ENCODE measurements around the gene NBDY.
"Not testable (repeated sequence)": the region's sequence is repeated elsewhere in the genome, so short reads cannot be mapped to it uniquely, and the experiment has no call there.

Gene NBDY

GRCh38 chrX:56764153-56764974 lies 35.3 kb downstream of the NBDY start:
- peak; percentile 66 for TF ChIP-seq CTCF (IDR thresholded peaks at IDR 0.05; ENCODE audit: borderline replicate concordance, control extremely low read depth, extremely low read depth, insufficient read depth, missing control alignments)
- DNase-seq (ENCODE audit: low spot score): peak; percentile 74
- in situ Hi-C loops (cut with MboI; ENCODE audit: low sequenced_read_pairs, unreplicated experiment): no loop called here

GRCh38 chrX:56764975-56765791 lies 36.1 kb downstream of the NBDY start:
- no peak for TF ChIP-seq CTCF (IDR thresholded peaks at IDR 0.05; ENCODE audit: borderline replicate concordance, control extremely low read depth, extremely low read depth, insufficient read depth, missing control alignments)
- in situ Hi-C loops (cut with MboI; ENCODE audit: low sequenced_read_pairs, unreplicated experiment): no loop called here
- DNase-seq (ENCODE audit: low spot score): peak; percentile 54

GRCh38 chrX:56765811-56766553 lies 36.9 kb downstream of the NBDY start:
- in situ Hi-C loops (cut with MboI; ENCODE audit: low sequenced_read_pairs, unreplicated experiment): no loop called here
- DNase-seq (ENCODE audit: low spot score): peak; percentile 36
- no peak for TF ChIP-seq CTCF (IDR thresholded peaks at IDR 0.05; ENCODE audit: borderline replicate concordance, control extremely low read depth, extremely low read depth, insufficient read depth, missing control alignments)

- in situ Hi-C loops (cut with MboI; ENCODE audit: low sequenced_read_pairs, unreplicated experiment): no loop called here
- TF ChIP-seq CTCF (IDR thresholded peaks at IDR 0.05; ENCODE audit: borderline replicate concordance, control extremely low read depth, extremely low read depth, insufficient read depth, missing control alignments): no peak
- peak; percentile 10 for DNase-seq (ENCODE audit: low spot score)
Measured at GRCh38 chrX:56766554-56767347, 37.7 kb downstream of the NBDY start.

- in situ Hi-C loops (cut with MboI; ENCODE audit: low sequenced_read_pairs, unreplicated experiment): not testable (repeated sequence)
- DNase-seq (ENCODE audit: low spot score): peak; percentile 2
Measured at GRCh38 chrX:56767348-56768119, 38.5 kb downstream of the NBDY start.

- DNase-seq (ENCODE audit: low spot score); in situ Hi-C loops (cut with MboI; ENCODE audit: low sequenced_read_pairs, unreplicated experiment): not testable (repeated sequence)
Measured at GRCh38 chrX:56768120-56768660, 39.1 kb downstream of the NBDY start.

- in situ Hi-C loops (cut with MboI; ENCODE audit: low sequenced_read_pairs, unreplicated experiment); DNase-seq (ENCODE audit: low spot score): not testable (repeated sequence)
Measured at GRCh38 chrX:56772675-56773521, 43.9 kb downstream of the NBDY start.

GRCh38 chrX:56773522-56774060 lies 44.5 kb downstream of the NBDY start:
- DNase-seq (ENCODE audit: low spot score); in situ Hi-C loops (cut with MboI; ENCODE audit: low sequenced_read_pairs, unreplicated experiment): not testable (repeated sequence)

GRCh38 chrX:56778099-56778923 lies 49.3 kb downstream of the NBDY start:
- in situ Hi-C loops (cut with MboI; ENCODE audit: low sequenced_read_pairs, unreplicated experiment): loop anchor here (25.0 kb wide), 2 partner anchors 209 to 1134 kb away; partner anchors contain the start of genes SPIN3 and ZXDA
- not testable (repeated sequence) for DNase-seq (ENCODE audit: low spot score)
